ENCODE data around the gene ARHGAP44.

DNA sequence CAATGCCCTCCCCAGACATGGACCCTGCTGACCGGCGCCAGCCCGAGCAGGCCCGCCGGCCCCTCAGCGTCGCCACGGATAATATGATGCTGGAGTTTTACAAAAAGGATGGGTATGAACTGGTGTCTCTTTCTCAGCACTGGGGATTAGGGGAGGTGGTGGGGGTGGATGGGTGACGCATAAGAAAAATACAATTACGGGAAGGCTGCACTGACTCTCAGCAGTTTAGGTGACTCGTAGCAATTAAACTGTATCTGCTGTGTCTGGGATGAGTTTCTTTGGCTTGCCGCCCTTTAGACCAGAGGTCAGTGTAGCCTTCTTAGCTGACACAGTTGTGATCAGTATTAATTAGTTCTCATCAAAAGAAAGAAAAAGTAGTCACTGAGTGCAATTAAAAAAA is 169.5 kb downstream of the ARHGAP44 start:
- TF ChIP-seq NFIB (CRISPR knock-in tag; IDR thresholded peaks at IDR 0.05; ENCODE audit: borderline replicate concordance) = no peak
- TF ChIP-seq POLR2A (IDR thresholded peaks at IDR 0.05; ENCODE audit: insufficient read depth in 1 of 2, low read depth in 2 of 2, low read length in 2 of 2) = no peak
- TF ChIP-seq CTCF (CRISPR knock-in tag; IDR thresholded peaks at IDR 0.05) = no peak
- TF ChIP-seq SP1 (IDR thresholded peaks at IDR 0.05) = no peak
- TF ChIP-seq SP1 (CRISPR knock-in tag; IDR thresholded peaks at IDR 0.05) = no peak
- TF ChIP-seq FOXP1 (IDR thresholded peaks at IDR 0.05) = no peak
- TF ChIP-seq FOXP1 (CRISPR knock-in tag; IDR thresholded peaks at IDR 0.05) = no peak
- no peak for TF ChIP-seq ZNF616 (CRISPR knock-in tag; IDR thresholded peaks at IDR 0.05; ENCODE audit: low read depth)
- TF ChIP-seq CENPT (CRISPR knock-in tag; IDR thresholded peaks at IDR 0.05; ENCODE audit: low read depth) = no peak
- no peak for TF ChIP-seq ZNF12 (CRISPR knock-in tag; IDR thresholded peaks at IDR 0.05)

All from HepG2 (cell line).